Measurements from ENCODE around the gene DNAH5. TPM values are rescaled to one million over a fixed set of nuclear protein-coding genes. Genes with fewer than 3 reads are reported as not detected.

DNAH5 gene
- total RNA-seq, 6 donors from 2014 or later = 5.0 to 47.3 (median 10.7) TPM

- Histone ChIP-seq H3K9me3 (no peaks in the 10 kb centered on the region), H3K36me3 (no peaks in the 10 kb centered on the region), H3K27me3 (no peaks in the 10 kb centered on the region), H3K27ac (no peak overlapping the region), H3K4me3 (no peak overlapping the region), H3K4me1 (no peaks in the 10 kb centered on the region)
- TF ChIP-seq EP300 (IDR thresholded peaks at IDR 0.05) = no peak
- TF ChIP-seq CTCF (IDR thresholded peaks at IDR 0.05) = no peak
- no peak for TF ChIP-seq POLR2AphosphoS5 (IDR thresholded peaks at IDR 0.05)
- no peak for TF ChIP-seq POLR2A (IDR thresholded peaks at IDR 0.05)
- DNase-seq (no peak), ATAC-seq (ENCODE audit: low FRiP score in 2 of 2) (no peak)
- 51 to 64% methylated on average over 3 of the region's 3 CpGs for WGBS, 2 donors
Measured at GRCh38 chr5:13698885-13699284, 245.6 kb downstream of the DNAH5 start.

- no peak overlapping the region for H3K27ac ChIP-seq
- no peaks in the 10 kb centered on the region for H3K36me3 ChIP-seq
- no peaks in the 10 kb centered on the region for H3K4me1 ChIP-seq
- ATAC-seq (ENCODE audit: low FRiP score in 2 of 2) (no peak), DNase-seq (no peak)
- no peak for TF ChIP-seq POLR2A (IDR thresholded peaks at IDR 0.05)
- no peaks in the 10 kb centered on the region for H3K27me3 ChIP-seq
- no peak overlapping the region for H3K4me3 ChIP-seq
- 56 to 61% methylated on average over 9 of the region's 9 CpGs for WGBS, 2 donors
- H3K9me3 ChIP-seq = no peaks in the 10 kb centered on the region
Measured at GRCh38 chr5:13695076-13695712, 249.3 kb downstream of the DNAH5 start.

- ATAC-seq (ENCODE audit: low FRiP score in 2 of 2) = peak in 1 of 2 donors; percentile 65
- H3K4me3 ChIP-seq = no peak overlapping the region
- no peak for TF ChIP-seq POLR2AphosphoS5 (IDR thresholded peaks at IDR 0.05)
- H3K27me3 ChIP-seq = no peaks in the 10 kb centered on the region
- peaks cover 0 to 13% (median 2%) of the 10 kb centered on the region in 4 donors for H3K9me3 ChIP-seq
- H3K36me3 ChIP-seq = no peaks in the 10 kb centered on the region
- no peak overlapping the region for H3K27ac ChIP-seq
- no peak for DNase-seq
- H3K4me1 ChIP-seq = no peaks in the 10 kb centered on the region
Measured at GRCh38 chr5:13692172-13692571, 252.3 kb downstream of the DNAH5 start.

- TF ChIP-seq POLR2AphosphoS5 (IDR thresholded peaks at IDR 0.05) = no peak
- no peak for TF ChIP-seq CTCF (IDR thresholded peaks at IDR 0.05)
- no peak for TF ChIP-seq POLR2A (IDR thresholded peaks at IDR 0.05)
- no peak for TF ChIP-seq EP300 (IDR thresholded peaks at IDR 0.05)
- H3K27ac ChIP-seq = no peak overlapping the region
- no peaks in the 10 kb centered on the region for H3K36me3 ChIP-seq
- DNase-seq (no peak), ATAC-seq (ENCODE audit: low FRiP score in 2 of 2) (no peak)
- no peaks in the 10 kb centered on the region for H3K9me3 ChIP-seq
- WGBS, 2 donors = 85 to 91% methylated on average over 4 of the region's 4 CpGs
- H3K4me1 ChIP-seq = no peaks in the 10 kb centered on the region
- no peaks in the 10 kb centered on the region for H3K27me3 ChIP-seq
- H3K4me3 ChIP-seq = no peak overlapping the region
Measured at GRCh38 chr5:13676531-13676930, 268.0 kb downstream of the DNAH5 start.

GRCh38 chr5:13674391-13674790 lies 270.1 kb downstream of the DNAH5 start:
- Histone ChIP-seq H3K4me3 (no peak overlapping the region), H3K27ac (no peak overlapping the region), H3K27me3 (no peaks in the 10 kb centered on the region), H3K4me1 (no peaks in the 10 kb centered on the region), H3K36me3 (no peaks in the 10 kb centered on the region), H3K9me3 (no peaks in the 10 kb centered on the region)
- DNase-seq (no peak), ATAC-seq (ENCODE audit: low FRiP score in 2 of 2) (no peak)
- no peak for TF ChIP-seq POLR2AphosphoS5 (IDR thresholded peaks at IDR 0.05)
- TF ChIP-seq CTCF (IDR thresholded peaks at IDR 0.05) = no peak
- TF ChIP-seq POLR2A (IDR thresholded peaks at IDR 0.05) = no peak
- TF ChIP-seq EP300 (IDR thresholded peaks at IDR 0.05) = no peak

- no peak for ATAC-seq (ENCODE audit: low FRiP score in 2 of 2)
- 55 to 63% methylated on average over 3 of the region's 3 CpGs for WGBS, 2 donors
Measured at GRCh38 chr5:13673511-13673910, 271.0 kb downstream of the DNAH5 start.

More at GRCh38 chr5:13673511-13673910, 271.0 kb downstream of the DNAH5 start:
- H3K9me3 ChIP-seq = no peaks in the 10 kb centered on the region
- TF ChIP-seq POLR2AphosphoS5 (IDR thresholded peaks at IDR 0.05) = no peak
- TF ChIP-seq EP300 (IDR thresholded peaks at IDR 0.05) = no peak
- TF ChIP-seq POLR2A (IDR thresholded peaks at IDR 0.05) = no peak
- no peak overlapping the region for H3K4me3 ChIP-seq
- DNase-seq = no peak
- no peaks in the 10 kb centered on the region for H3K4me1 ChIP-seq
- no peaks in the 10 kb centered on the region for H3K27me3 ChIP-seq
- no peak overlapping the region for H3K27ac ChIP-seq
- no peaks in the 10 kb centered on the region for H3K36me3 ChIP-seq
